ENCODE results near the gene CPXM1.

Gene CPXM1

DNA sequence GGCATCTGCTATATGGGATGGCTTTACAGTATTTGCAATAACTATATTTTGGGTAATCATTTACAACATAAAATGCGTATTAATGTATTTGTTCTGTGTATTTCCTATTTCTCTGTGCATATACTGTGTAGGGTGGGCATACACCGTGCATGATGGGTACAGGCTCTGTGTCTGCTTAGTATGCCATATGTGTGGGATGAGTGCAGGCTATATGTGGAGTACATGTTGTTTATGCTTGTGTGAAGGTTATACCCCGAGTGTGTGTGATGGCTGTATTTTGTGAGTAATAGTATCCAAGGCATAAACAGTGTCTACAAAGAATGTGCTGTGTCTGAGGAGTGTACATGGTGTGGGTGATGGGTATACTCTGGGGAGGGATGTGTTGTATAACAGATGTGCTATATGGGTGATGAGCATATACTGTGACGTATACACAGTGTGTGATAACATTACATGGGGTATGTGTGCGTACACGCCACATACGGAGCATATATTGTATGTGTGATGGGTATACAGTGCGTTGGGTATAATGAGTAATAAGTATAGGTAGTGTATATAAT is 52.7 kb downstream of the CPXM1 start:
- DNase-seq: no peak

DNA sequence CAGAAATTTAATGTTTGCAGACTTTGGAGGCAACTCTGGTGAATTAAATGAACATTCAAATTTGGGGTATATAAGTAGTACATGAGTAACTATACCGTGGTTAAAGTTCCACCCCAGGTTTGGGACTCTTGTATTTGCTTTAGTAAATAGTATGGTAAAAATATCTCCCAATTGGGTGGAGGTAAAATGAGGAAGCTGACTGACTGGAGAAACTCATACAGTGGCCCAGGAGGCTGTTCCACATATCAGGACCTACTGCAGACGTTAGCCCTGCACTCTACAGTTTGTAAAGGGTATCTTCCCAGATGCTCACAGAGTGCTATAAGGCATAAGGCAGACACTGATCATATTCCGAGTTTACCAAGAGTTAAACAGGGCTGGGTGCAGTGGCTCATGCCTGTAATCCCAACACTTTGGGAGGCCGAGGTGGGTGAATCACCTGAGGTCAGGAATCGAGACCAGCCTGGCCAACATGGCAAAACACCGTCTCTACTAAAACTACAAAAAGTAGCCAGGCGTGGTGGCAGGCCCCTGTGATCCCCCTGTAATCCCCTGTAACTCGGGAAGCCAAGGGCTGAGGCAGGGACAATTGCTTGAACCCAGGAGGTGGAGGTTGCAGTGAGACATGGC is 53.7 kb downstream of the CPXM1 start:
- DNase-seq: no peak

DNA sequence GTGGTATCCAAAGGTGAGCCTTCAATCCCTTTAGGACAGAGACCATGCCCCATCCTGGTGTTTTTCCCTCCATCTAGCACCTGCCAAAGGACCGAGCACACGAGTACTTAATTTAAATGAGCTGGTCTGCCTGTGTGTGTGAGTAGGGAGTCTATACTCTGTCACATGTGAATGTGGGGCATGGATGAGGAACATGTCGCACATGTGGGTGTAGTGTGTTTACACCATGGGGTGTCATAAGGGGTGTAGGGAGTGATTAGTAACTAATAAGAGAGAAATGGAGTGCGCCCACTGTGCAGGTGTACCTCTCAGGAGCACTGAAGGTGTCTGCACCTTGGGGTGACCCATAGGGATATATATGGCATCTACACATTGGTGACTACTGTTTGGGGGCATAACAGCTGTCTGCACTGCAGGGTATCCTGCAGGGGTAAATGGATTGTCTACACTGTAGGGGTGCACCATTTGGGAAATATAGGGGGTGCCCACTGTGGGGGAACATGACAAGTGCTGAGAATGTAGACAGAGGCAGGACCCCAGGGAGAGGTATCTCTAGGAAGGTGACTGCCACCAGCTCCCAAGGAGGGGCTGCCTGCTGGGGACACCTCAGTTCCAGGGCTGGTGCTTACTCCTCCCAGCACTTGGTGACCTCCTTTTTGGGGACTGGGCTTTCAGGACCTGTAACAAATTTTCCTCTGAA is 54.3 kb downstream of the CPXM1 start:
- no peak for DNase-seq

DNA sequence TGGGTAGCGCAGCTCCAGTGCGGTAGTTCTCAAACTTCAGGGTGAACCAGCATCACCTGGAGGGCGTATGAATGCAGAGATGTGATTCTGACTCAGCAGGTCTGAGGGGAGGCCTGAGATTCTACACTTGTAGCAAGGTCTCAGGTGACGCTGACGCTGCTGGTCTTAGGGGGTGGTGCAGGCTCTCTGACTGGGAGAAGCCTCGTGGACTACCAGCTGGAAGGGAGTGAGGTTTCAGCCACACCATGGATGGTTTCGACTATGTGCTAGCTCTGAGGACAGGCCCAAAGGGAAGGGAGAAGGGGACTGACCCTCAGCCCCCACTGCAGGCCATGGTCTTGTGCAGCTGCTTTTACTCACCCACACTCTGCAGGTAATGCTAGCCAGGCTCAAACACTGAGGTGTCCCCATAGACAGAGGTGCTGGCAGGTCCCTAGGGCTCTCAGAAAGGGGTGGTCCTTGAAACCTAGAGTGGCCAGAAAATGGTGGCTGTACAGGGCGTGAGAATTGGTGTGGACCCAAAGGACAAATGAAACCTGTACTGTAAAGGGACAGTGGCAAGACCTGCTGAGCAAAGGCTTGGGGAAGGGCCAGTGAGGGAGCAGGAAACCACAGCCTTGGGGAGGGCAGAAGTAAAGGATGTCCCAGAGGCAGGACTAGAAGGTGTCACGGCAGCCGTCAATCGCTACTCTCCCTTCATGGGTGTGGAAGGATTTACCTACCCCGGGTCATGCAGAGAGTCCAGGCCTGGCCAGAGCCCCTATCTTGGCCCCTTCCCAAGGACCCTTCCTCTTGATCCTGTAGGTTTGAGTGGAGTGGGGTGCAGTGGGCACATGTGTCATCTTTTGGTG is 55.1 kb downstream of the CPXM1 start:
- no peak for DNase-seq
